Lung (tissue), 12 donors: Measurements from ENCODE around the gene SMOC1. TPM values are rescaled to one million over a fixed set of nuclear protein-coding genes. Genes with fewer than 3 reads are reported as not detected.

Experiments used
- ATAC-seq: fragments of 200-7000 bp; cut with Tn5 transposase; one replicate; pipeline ENCODE4 v1.9.1; 2020; ENCODE audit warnings: moderate number of reproducible peaks; ENCODE audit not compliant: insufficient read depth, low FRiP score
- DNase-seq, 3 donors: peaks; one replicate each; pipeline ENCODE4 v3.0.0-alpha.2; 2013 to 2017
- H3K27ac ChIP-seq, 2 donors: one replicate each; pipeline ENCODE4 v1.5.1; 2013; ENCODE audit warnings: mild to moderate bottlenecking in 2 of 2, moderate library complexity in 2 of 2, control low read depth in 1 of 2, inconsistent platforms in 1 of 2, low read depth in 1 of 2, low read length in 1 of 2
- H3K27me3 ChIP-seq, 3 donors: one replicate each; pipeline ENCODE4 v1.5.1; 2013; ENCODE audit warnings: low read length in 2 of 3; ENCODE audit not compliant: control insufficient read depth in 3 of 3, insufficient read depth in 3 of 3
- H3K36me3 ChIP-seq, 4 donors: one replicate each; pipeline ENCODE4 v1.5.1; 2013; ENCODE audit warnings: low read length in 4 of 4, mild to moderate bottlenecking in 1 of 4, moderate library complexity in 1 of 4; ENCODE audit not compliant: control insufficient read depth in 4 of 4, insufficient read depth in 4 of 4
- H3K4me1 ChIP-seq, 5 donors: one replicate each; pipeline ENCODE4 v1.5.1; 2013; ENCODE audit warnings: low read length in 5 of 5, mild to moderate bottlenecking in 2 of 5, moderate library complexity in 1 of 5; ENCODE audit not compliant: control insufficient read depth in 5 of 5, insufficient read depth in 5 of 5
- H3K4me3 ChIP-seq: one replicate; pipeline ENCODE4 v1.5.1; 2013; ENCODE audit warnings: mild to moderate bottlenecking, control low read depth, moderate library complexity
- H3K9ac ChIP-seq, 2 donors: one replicate each; pipeline ENCODE4 v1.5.1; 2013; ENCODE audit warnings: low read length in 2 of 2, control low read depth in 1 of 2; ENCODE audit not compliant: insufficient read depth in 1 of 2
- H3K9me3 ChIP-seq, 4 donors: one replicate each; pipeline ENCODE4 v1.5.1; 2013; ENCODE audit warnings: low read length in 3 of 4, mild to moderate bottlenecking in 1 of 4, moderate library complexity in 1 of 4; ENCODE audit not compliant: control insufficient read depth in 4 of 4, insufficient read depth in 3 of 4
- CTCF ChIP-seq: IDR thresholded peaks from 2 replicates; pipeline ENCODE4 v1.5.1; 2012; ENCODE audit warnings: mild to moderate bottlenecking; ENCODE audit errors: control extremely low read depth, extremely low read depth
- WGBS, 2 donors: extraction: QIAGEN DNeasy Blood & Tissue Kit; methylation state at CpG; one replicate each; pipeline ENCODE4 v1.1.7; 2013; 5-methylcytosine and 5-hydroxymethylcytosine counted together
- polyA plus RNA-seq, 2 donors: library from polyadenylated mRNA; stranded (reverse); fragments of 200-250 nt; gene quantifications; one replicate each; pipeline ENCODE4 v1.2.1, GENCODE V29; 2013
- total RNA-seq, 2 donors: library from RNA; depleted of rRNA in 1 of 2; stranded (reverse); fragments of >200 nt in 1 of 2; gene quantifications; one replicate each; pipeline ENCODE4 v1.2.1, GENCODE V29; 2014 to 2021
- donor health status: control.
- donor health status: control.
- donor health status: Bipolar disorder and iron deficiency.
- donor health status: healthy.
- donor health status: DM: yes; HTN: yes; CAD: no.

SMOC1 gene
- total and polyA plus RNA-seq, 4 donors, result 0.52 to 1.9 (median 1.1) TPM

- no peaks in the 10 kb centered on the region for H3K4me1 ChIP-seq
- ATAC-seq, result no peak
- no peak overlapping the region for H3K9ac ChIP-seq
- no peak overlapping the region for H3K27ac ChIP-seq
- no peak for TF ChIP-seq CTCF
- peaks cover 0 to 4% (median 0%) of the 10 kb centered on the region in 4 donors for H3K9me3 ChIP-seq
- H3K36me3 ChIP-seq, result no peaks in the 10 kb centered on the region
- H3K27me3 ChIP-seq, result no peaks in the 10 kb centered on the region
- no peak overlapping the region for H3K4me3 ChIP-seq
- no peak for DNase-seq
These were observed 112.2 kb downstream of the SMOC1 start for GRCh38 chr14:69991422-69991821.

- Histone ChIP-seq H3K36me3 (no peaks in the 10 kb centered on the region), H3K9me3 (peaks cover 0 to 4% (median 0%) of the 10 kb centered on the region in 4 donors), H3K4me1 (no peaks in the 10 kb centered on the region), H3K27me3 (no peaks in the 10 kb centered on the region), H3K27ac (no peak overlapping the region), H3K9ac (no peak overlapping the region), H3K4me3 (no peak overlapping the region)
- DNase-seq (no peak), ATAC-seq (no peak)
- WGBS, 2 donors, result 83 to 95% methylated on average over 3 of the region's 3 CpGs
- no peak for TF ChIP-seq CTCF
These were observed 113.3 kb downstream of the SMOC1 start for GRCh38 chr14:69992564-69992963.

GRCh38 chr14:69993326-69993725 lies 114.1 kb downstream of the SMOC1 start:
- no peak for TF ChIP-seq CTCF
- 83 to 93% methylated on average over 2 of the region's 2 CpGs for WGBS, 2 donors

GRCh38 chr14:69994002-69994401 lies 114.8 kb downstream of the SMOC1 start:
- WGBS, 2 donors, result 43 to 53% methylated on average over 4 of the region's 4 CpGs
- ATAC-seq, result no peak
- TF ChIP-seq CTCF, result no peak

More at GRCh38 chr14:69993326-69993725, 114.1 kb downstream of the SMOC1 start:
- Histone ChIP-seq H3K27me3 (no peaks in the 10 kb centered on the region), H3K9ac (no peak overlapping the region), H3K4me1 (no peaks in the 10 kb centered on the region), H3K36me3 (no peaks in the 10 kb centered on the region), H3K4me3 (no peak overlapping the region), H3K9me3 (peaks cover 0 to 4% (median 0%) of the 10 kb centered on the region in 4 donors), H3K27ac (no peak overlapping the region)
- DNase-seq (no peak), ATAC-seq (no peak)

More at GRCh38 chr14:69994002-69994401, 114.8 kb downstream of the SMOC1 start:
- Histone ChIP-seq H3K9ac (no peak overlapping the region), H3K9me3 (peaks cover 0 to 4% (median 0%) of the 10 kb centered on the region in 4 donors), H3K27ac (no peak overlapping the region), H3K4me1 (no peaks in the 10 kb centered on the region), H3K36me3 (no peaks in the 10 kb centered on the region), H3K4me3 (no peak overlapping the region), H3K27me3 (no peaks in the 10 kb centered on the region)
- DNase-seq, result no peak
